ENCODE data around the gene IQGAP2. TPM values are rescaled to one million over a fixed set of nuclear protein-coding genes. Genes with fewer than 3 reads are reported as not detected.

The IQGAP2 gene
- total RNA-seq, 1 donor from 2014 or later = 1.4 TPM

DNA sequence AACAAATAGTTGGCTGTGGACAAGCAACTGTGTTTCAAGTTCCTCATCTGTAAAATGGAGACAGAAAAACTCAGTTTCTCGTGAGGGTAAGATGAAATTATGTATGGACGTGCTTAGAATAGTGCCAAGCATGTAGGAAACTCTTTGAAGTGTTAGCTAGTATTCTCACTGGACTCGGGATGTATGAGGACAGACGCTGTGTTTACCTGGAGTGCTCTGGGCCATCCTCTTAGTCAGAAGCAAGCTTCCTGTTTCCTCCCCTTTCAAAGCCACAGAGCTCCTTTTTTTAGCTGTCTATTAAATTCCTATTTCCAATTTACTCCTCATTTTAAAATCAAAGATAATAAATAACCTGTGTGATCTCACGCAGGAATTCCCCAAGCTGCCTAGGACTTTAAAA is 23.8 kb upstream of the IQGAP2 start:
- H3K27ac Mint-ChIP-seq (ENCODE audit: unreplicated experiment) = no peak overlapping the region
- TF ChIP-seq, protein P1, sequence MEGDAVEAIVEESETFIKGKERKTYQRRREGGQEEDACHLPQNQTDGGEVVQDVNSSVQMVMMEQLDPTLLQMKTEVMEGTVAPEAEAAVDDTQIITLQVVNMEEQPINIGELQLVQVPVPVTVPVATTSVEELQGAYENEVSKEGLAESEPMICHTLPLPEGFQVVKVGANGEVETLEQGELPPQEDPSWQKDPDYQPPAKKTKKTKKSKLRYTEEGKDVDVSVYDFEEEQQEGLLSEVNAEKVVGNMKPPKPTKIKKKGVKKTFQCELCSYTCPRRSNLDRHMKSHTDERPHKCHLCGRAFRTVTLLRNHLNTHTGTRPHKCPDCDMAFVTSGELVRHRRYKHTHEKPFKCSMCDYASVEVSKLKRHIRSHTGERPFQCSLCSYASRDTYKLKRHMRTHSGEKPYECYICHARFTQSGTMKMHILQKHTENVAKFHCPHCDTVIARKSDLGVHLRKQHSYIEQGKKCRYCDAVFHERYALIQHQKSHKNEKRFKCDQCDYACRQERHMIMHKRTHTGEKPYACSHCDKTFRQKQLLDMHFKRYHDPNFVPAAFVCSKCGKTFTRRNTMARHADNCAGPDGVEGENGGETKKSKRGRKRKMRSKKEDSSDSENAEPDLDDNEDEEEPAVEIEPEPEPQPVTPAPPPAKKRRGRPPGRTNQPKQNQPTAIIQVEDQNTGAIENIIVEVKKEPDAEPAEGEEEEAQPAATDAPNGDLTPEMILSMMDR (IDR thresholded peaks at IDR 0.05; ENCODE audit: partially characterized antibody, unreplicated experiment) = no peak
- peaks cover 3% of the 10 kb centered on the region for H3K27me3 Mint-ChIP-seq (ENCODE audit: unreplicated experiment)
- DNase-seq = no peak
- no peaks in the 10 kb centered on the region for H3K4me1 Mint-ChIP-seq (ENCODE audit: low read depth, unreplicated experiment)
- H3K9me3 Mint-ChIP-seq (ENCODE audit: unreplicated experiment) = no peaks in the 10 kb centered on the region
- H3K36me3 Mint-ChIP-seq (ENCODE audit: unreplicated experiment) = no peaks in the 10 kb centered on the region
- no peak overlapping the region for H3K4me3 Mint-ChIP-seq (ENCODE audit: unreplicated experiment)

- H3K36me3 Mint-ChIP-seq (ENCODE audit: unreplicated experiment) = no peaks in the 10 kb centered on the region
- DNase-seq = no peak
- no peaks in the 10 kb centered on the region for H3K4me1 Mint-ChIP-seq (ENCODE audit: low read depth, unreplicated experiment)
- TF ChIP-seq, protein P1 (IDR thresholded peaks at IDR 0.05; ENCODE audit: partially characterized antibody, unreplicated experiment) = no peak
- H3K9me3 Mint-ChIP-seq (ENCODE audit: unreplicated experiment) = no peaks in the 10 kb centered on the region
- peaks cover 3% of the 10 kb centered on the region for H3K27me3 Mint-ChIP-seq (ENCODE audit: unreplicated experiment)
- no peak overlapping the region for H3K4me3 Mint-ChIP-seq (ENCODE audit: unreplicated experiment)
- no peak overlapping the region for H3K27ac Mint-ChIP-seq (ENCODE audit: unreplicated experiment)
Observed at GRCh38 chr5:76379855-76380254, 23.2 kb upstream of the IQGAP2 start.

DNA sequence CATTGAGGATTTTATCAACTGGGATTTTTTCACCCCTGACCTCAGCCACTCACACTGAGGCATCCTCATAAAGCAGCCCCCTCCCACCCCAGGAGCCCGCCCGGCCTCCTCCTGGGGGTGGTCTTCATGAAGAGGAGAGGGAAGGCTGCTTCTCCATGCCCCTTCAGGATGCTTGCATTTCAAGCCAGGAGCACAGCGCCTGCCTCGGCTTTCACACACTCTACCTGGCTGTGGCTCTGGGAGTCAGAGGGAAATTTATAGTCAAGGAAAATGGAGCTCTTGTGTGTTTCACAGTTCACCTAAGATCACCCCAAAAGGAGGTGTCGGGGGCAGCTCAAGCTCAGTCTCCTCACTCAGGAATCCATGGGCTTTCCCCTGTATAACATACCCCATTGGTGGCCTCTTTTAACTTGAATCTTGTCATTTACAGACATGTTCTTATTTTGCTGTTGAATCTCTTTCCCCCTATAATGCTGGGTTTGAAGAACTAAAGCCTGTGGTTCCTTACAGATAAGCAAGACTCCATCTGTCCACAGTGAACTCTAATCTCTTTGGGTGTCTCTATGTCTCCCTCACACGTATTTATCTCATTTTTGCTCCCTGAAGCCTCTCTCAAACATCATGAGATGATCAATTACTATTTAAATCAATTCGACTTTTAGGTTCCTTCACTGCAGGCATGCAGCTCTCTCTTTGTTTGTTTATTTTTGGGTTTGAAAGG is 22.6 kb upstream of the IQGAP2 start:
- no peaks in the 10 kb centered on the region for H3K9me3 Mint-ChIP-seq (ENCODE audit: unreplicated experiment)
- no peak for DNase-seq
- TF ChIP-seq, protein P1 (IDR thresholded peaks at IDR 0.05; ENCODE audit: partially characterized antibody, unreplicated experiment) = no peak
- H3K4me1 Mint-ChIP-seq (ENCODE audit: low read depth, unreplicated experiment) = no peaks in the 10 kb centered on the region
- no peak overlapping the region for H3K27ac Mint-ChIP-seq (ENCODE audit: unreplicated experiment)
- no peak overlapping the region for H3K4me3 Mint-ChIP-seq (ENCODE audit: unreplicated experiment)
- peaks cover 2% of the 10 kb centered on the region for H3K27me3 Mint-ChIP-seq (ENCODE audit: unreplicated experiment)
- no peaks in the 10 kb centered on the region for H3K36me3 Mint-ChIP-seq (ENCODE audit: unreplicated experiment)

GRCh38 chr5:76383126-76383832 is 19.8 kb upstream of the IQGAP2 start:
- no peaks in the 10 kb centered on the region for H3K4me1 Mint-ChIP-seq (ENCODE audit: low read depth, unreplicated experiment)
- H3K4me3 Mint-ChIP-seq (ENCODE audit: unreplicated experiment) = no peak overlapping the region
- DNase-seq = no peak
- H3K27ac Mint-ChIP-seq (ENCODE audit: unreplicated experiment) = no peak overlapping the region
- no peaks in the 10 kb centered on the region for H3K36me3 Mint-ChIP-seq (ENCODE audit: unreplicated experiment)
- TF ChIP-seq, protein P1 (IDR thresholded peaks at IDR 0.05; ENCODE audit: partially characterized antibody, unreplicated experiment) = no peak
- peaks cover 2% of the 10 kb centered on the region for H3K27me3 Mint-ChIP-seq (ENCODE audit: unreplicated experiment)
- no peaks in the 10 kb centered on the region for H3K9me3 Mint-ChIP-seq (ENCODE audit: unreplicated experiment)

GRCh38 chr5:76384189-76384588 is 18.9 kb upstream of the IQGAP2 start:
- no peak for DNase-seq
- Mint-ChIP-seq H3K9me3 (ENCODE audit: unreplicated experiment) (no peaks in the 10 kb centered on the region), H3K27ac (ENCODE audit: unreplicated experiment) (no peak overlapping the region), H3K4me3 (ENCODE audit: unreplicated experiment) (no peak overlapping the region), H3K27me3 (ENCODE audit: unreplicated experiment) (no peaks in the 10 kb centered on the region), H3K36me3 (ENCODE audit: unreplicated experiment) (no peaks in the 10 kb centered on the region), H3K4me1 (ENCODE audit: low read depth, unreplicated experiment) (no peaks in the 10 kb centered on the region)
- TF ChIP-seq, protein P1 (IDR thresholded peaks at IDR 0.05; ENCODE audit: partially characterized antibody, unreplicated experiment) = no peak
